ENCODE results near the gene EXD2. TPM values are rescaled to one million over a fixed set of nuclear protein-coding genes. Genes with fewer than 3 reads are reported as not detected.
"Not testable (repeated sequence)": the region's sequence is repeated elsewhere in the genome, so short reads cannot be mapped to it uniquely, and the experiment has no call there.

The EXD2 gene, protein sequence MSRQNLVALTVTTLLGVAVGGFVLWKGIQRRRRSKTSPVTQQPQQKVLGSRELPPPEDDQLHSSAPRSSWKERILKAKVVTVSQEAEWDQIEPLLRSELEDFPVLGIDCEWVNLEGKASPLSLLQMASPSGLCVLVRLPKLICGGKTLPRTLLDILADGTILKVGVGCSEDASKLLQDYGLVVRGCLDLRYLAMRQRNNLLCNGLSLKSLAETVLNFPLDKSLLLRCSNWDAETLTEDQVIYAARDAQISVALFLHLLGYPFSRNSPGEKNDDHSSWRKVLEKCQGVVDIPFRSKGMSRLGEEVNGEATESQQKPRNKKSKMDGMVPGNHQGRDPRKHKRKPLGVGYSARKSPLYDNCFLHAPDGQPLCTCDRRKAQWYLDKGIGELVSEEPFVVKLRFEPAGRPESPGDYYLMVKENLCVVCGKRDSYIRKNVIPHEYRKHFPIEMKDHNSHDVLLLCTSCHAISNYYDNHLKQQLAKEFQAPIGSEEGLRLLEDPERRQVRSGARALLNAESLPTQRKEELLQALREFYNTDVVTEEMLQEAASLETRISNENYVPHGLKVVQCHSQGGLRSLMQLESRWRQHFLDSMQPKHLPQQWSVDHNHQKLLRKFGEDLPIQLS
- total RNA-seq, result 15.7 TPM

DNA sequence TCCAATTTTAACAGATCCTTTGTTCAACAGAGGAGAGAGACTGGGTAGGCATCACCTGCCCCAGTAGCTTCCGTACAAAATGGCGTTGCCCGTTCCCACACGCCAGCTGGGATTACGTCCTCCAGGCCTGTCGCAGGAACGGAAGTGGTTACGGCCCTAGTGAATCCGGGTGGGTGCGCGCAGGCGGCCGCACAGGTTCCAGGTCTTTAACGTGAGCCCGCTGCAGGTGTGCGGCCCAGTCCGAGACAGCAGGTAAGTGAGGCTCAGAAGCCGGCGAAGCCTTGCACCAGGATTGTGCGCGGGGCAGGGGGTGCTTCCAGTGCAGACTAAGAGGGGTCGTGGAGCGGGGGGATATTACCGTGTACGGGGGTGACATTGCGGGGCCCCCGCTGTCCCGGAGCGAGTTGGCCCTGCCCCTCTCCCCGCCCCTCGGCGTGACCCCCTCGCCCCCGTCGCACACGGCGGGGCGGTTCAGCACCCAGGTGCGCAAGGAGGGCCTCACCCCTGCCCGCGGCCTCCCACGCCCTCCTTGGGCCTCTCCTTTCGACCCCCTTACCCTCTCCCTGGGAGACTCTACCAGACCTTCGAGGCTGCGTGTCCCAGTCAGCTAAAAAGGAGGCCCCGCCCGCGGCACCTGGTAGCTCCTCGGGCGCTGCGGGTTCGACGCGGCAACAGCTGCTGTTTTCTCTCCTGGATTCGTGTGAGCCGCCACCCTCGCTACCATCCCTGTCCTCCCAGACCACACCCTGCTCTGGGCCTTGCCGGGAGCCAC, at the start of gene EXD2:
Gene EXD2 (plus strand): TSS at position 159 of the 772 bp plus-strand sequence. CDS start 17,973 bp downstream, outside the sequence.
- DNase-seq, result peak; percentile 76

DNA sequence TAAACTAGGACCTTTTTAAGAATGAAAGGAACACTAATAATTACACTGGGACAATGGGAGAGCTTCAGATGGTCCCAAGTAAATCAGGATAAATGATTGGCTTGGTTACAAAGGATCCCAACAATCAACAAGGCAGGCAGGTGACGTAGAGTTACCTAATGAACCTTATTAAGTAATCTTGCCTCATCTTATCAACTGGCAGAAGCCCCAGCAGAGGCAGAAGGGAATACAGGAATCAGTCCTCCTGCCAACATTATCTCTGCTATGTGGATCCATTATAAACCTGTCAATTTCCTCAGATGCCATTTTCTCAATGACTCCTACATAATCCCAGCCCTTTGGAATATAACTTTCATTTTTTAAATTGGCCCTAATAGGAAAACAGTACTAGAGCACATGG, 49.7 kb upstream of the EXD2 start:
- DNase-seq, result no peak

DNA sequence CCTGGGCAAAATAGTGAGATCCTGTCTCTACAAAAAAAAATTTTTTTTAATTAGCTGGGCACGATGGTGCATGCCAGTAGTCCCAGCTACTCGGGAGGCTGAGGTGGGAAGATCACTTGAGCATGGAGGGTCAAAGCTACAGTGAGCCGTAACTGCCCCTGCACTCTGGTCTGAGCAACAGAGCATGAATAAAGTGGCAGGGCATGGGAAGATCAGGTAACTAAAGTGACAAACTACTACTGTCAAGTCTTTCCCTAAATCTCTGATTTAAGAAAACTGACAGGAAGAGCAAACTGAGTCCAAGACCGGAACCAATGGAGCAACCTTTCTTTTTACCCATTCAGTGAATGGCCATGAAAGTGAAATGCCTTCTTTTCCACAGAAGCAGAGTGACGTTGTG, 49.2 kb upstream of the EXD2 start:
- DNase-seq, result no peak

DNA sequence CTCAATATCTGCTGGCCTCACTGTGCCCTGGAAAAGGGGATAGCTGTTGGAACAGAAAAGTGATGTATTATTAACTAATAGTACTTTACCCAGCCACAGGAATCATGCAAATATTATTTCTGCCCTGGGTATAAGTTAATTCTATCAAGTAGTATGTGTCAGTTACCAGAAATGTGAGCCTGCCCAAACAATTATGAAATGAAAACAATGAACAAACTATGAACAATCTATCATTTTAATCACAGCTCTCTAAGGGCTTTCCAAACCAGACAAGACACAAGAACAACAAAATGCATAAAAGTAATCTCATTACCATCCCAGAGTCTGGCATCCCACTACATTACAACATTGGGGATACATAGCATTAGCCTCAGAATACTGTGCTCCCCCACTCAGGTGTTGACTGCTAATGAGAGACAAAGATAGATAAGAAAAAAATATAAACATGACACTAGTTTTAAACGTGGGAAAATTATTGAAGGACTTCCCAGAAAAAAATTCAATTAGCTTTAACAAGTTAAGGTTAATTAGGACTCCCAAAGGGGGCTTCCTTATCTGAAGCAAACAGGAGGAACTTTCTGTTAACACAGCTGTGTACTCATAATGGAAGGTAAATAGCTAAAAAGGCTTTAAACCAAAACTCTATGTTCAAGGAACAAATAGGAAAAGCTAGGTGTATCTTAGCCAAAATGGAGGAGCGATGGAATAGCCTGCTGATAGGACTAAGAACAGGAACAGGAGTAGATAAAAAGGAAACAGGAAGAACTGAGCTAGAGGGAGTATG, 41.6 kb upstream of the EXD2 start:
- DNase-seq, result no peak

DNA sequence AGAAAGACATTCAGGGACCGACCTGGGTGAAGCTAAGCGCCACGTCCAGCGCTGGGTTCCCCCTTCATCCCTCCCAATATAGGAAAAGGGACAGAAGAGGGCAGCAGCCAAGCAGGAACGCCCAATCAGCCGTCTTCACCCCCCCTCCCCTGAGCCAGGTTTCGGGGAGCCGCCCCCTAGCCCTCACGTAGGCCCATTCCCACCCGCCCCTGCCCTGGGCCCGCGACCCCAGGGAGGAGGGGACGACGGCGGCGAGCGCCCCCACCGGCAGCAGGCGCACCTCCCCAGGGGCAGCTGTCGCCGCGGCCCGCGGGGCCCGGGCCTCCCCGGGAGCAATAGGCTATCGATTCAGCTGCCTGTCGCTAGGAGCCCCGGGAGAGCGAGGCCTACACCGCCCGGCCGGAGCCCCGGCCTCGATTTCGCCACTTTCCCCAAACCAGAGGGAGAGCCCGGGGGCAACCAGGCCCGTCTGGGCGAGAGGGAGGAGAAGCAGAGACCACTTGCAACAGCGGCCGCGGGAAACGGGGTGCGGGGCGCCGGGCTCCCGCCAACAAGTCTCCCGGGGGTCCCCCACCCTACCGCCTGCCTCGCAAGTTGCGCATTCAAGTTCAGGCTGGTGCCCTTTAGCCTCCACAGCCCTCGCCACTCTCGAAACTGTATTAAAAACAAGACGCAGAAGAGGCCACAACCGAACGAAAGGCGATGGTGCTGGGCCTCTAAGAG, 39.7 kb upstream of the EXD2 start:
- DNase-seq, result peak; percentile 44

DNA sequence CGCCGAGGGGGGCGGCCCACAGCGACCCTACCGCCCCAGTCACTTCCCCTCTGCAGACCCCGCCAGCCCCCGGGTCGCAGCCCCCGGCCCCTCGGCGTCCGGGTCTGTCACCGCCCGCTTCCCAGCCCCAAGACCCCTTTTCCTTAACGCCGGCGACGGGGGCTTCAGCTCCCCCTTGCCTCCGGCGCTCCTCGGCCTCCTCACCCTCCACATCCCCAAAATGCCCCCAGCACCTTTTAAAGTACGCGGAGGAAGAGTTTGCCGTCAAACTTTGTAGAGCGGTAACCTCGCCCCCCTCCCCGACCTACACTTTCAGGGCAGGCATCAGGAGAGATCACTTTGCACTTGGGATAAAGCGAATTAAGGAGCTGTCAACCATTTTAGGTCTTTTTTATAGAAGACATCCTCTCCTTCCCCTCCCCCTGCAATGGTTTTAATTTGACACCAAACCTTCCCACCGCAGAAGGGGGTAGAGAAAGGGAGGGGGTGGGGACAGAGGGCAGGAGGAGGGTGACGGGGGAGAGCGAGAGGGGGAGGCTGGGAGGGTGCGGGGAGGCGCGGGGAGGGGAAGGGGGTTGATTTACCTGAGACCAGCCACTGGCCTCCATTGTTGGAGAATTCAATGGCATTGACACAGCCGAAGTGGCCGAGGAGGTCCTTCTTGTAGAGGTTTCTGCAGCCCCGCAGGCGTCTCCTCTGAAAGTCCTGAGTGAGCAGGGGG, 39.0 kb upstream of the EXD2 start:
- peak; percentile 9 for DNase-seq

DNA sequence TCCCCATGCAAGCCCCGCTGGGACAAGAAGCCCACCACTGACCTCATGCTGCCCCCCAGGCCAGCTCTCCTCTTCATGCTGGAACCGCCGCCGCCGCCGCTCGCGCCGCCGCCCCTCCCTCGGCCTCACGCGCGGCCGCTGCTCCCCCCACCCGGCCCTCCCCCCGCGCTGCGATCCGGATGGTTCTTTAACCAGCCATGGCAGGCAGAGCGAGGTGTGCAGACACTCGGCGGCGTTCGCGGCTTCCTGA, 38.5 kb upstream of the EXD2 start, which contains the start of gene DCAF5:
Gene DCAF5 (minus strand): TSS at position 218 of the 250 bp plus-strand sequence. CDS start 141 bp downstream, at position 77.
- no peak for DNase-seq

DNA sequence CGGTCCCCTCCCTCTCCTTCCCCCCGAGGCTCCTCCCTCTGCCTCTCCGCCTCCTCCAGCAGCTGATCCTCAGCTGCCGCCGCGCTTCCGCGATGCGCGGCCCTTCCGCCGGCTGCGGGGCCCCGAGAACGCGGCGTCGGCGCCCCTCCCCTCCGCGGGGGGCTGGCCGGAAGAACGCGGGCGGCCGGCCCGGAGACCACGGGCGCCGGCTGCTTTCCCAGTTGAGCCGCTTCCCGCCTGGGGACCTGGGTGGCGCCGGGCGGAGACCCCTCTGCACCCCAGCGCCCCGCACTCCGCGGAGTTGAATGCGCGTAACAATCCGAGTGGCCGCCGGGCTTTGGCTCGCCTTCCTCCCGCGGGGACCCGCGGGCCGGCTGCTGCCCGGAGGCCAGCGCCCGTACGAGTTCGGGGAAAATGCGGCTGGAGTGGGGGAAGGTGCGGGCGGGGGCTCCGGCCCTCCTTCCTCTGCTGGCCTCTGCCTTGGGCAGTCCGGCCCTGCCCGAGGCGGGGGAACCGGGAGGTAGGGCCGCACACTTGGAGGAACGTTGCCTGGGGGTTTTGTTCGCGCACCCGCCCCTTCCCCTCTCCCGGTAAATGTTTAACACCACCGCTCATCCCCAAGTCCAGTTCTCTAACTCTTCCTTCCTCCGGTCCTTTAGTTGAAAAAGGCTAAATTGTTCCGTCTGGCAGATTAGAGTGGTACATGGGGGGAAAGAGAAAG, 38.0 kb upstream of the EXD2 start:
- peak; percentile 82 for DNase-seq

DNA sequence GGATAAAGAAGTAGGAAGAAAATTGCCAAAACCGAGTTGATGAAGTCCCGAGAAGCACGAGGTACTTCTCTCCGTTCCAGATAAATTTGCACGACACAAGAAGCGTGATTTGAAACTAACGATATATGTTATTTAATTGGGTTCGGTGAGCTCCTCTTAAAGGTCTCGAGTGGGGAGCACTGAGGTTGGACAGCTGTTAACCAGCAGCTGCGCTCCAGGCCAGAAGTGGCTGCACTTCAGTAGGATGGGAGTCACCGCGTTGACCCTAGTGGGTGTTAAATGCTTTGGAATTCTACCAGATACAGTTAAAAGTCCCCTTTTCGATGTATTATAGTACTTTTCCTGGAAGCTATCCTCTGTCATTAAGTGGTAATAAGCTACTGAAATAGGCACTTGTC, 37.4 kb upstream of the EXD2 start:
- DNase-seq, result peak; percentile 40

DNA sequence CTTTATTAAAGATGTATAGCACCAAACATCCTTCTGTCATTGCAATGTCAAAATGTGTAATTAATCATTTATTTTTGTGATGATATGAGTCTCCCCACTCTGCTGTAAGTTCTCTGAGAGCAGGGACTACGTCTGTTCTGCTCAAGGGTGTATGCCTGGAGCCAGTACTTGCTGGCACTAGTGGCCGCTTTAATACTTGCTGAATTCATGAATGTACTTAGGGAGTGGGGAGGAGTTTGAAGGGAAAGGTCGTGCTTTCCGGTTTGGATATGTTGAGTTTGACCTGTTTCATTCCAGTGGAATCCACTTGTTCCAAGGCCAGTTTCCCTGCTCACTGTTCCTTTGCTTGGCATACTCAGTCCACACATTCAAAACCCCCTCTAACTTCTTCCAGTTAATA, 36.5 kb upstream of the EXD2 start:
- DNase-seq, result no peak

DNA sequence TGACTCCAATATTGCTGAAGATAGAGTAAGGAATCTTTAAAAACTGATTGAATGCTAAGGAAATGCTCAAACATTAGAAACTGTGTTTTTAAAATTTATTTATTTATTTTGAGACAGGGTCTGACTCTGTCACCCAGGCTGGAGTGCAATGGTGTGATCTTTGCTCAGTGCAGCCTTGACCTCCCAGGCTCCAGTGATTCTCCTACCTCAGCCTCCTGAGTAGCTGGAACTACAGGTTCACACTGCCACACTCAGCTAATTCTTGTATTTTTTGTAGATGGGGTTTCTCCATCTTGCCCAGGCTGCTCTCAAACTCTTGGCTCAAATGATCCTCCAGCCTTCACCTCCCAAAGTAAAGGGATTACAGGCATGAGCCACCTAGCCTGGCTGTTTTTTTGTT, 35.1 kb upstream of the EXD2 start:
- DNase-seq, result no peak

DNA sequence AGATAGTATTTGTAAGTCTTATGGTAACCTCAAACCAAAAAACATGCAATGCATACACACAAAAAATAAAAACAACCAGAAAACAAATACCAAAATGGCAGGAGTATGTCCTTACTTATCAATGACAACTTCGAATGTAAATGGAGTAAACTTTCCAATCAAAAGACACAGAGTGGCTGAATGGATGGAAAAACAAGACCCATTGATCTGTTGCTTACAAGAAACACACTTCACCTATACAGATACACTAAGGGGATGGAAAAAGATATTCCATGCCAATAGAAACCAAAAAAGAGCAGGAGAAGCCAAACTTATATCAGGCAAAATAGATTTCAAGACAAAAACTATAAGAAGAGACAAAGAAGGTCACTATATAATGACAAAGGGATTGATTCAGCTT, 29.7 kb upstream of the EXD2 start:
- no peak for DNase-seq

DNA sequence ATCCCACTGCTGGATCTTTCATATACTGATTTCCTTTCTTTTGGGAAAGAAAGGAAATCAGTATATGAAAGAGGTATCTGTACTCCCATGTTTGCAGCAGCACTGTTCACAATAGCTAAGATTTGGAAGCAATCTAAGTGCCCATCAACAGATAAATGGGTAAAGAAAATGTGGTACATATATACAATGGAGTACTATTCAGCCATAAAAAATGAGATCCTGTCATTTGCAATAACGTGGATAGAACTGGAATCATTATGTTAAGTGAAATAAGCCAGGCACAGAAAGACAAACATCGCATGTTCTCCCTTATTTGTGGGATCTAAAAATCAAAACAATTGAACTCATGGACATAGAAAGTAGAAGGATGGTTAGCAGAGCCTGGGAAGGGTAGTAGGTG, 25.5 kb upstream of the EXD2 start:
- DNase-seq, result not testable (repeated sequence)

DNA sequence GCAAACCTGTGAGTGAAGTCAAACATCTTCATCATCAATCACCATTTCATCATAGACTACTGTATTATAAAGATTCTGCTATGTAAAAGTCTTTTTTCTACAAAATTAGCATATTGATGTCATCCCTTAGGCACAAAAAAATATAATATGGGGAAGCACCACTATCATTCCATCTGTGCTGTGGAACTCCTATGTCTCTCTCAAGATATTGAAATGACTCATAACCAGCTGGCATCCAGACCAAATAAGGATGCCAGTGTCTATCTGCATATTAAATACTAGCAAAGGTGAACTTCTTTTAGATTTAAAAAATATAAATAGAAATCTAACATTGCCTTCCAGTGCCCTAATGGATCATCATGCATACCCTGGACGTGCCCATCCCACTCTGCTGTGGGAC, 20.5 kb upstream of the EXD2 start:
- DNase-seq, result no peak

DNA sequence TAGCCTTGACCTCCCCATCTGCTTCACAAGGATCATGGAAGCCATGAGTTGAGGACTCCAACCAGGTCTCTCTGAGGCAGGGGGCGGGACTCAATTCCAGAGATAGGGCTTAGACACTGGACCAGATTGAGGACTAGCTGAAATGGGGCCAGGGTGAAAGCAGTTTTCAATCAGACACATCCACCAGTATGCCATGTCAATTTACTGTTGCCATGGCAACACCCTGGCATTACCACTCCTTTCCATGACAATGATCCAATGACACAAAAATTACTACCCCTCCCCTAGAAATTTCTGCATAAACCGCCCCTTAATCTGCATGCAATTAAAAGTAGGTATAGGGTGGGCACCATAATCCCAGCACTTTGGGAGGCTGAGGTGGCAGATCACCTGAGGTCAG, 19.7 kb upstream of the EXD2 start:
- no peak for DNase-seq

DNA sequence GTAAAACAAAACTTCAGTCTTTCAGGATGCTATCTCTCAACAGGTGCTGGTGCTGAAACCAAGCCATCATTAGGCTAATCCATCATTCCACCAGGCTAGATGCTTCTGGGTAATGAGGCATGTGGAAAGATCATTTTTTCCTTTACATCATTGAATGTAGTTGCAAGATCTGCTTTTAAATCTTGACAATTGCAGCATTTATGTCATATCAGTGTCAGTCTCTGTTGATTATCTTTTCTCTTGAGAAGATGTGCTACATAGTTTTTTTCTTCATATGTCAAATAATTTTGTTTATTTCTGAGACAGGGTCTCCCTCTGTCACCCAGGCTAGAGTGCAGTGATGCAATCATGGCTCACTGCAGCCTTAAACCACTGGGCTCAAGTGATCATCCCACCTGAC, 16.2 kb upstream of the EXD2 start:
- no peak for DNase-seq

DNA sequence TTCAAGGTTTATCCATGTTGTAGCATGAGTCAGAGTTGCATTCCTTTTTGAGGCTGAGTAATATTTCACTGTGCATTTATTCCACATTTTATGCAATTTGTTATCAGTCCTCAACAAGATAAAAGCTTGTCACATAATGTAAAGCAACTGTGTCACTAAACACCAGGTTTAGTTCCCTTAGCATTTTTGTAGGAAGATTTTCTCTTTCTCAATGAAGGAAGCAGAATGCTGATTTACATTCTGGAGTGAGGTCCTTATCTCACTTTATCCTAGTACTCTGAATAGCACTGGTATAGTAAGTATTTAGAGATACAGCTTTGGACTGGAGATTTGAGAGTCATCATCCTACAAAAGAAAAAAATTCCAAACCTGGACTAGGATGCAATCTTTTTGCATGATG, 9.8 kb upstream of the EXD2 start:
- no peak for DNase-seq

DNA sequence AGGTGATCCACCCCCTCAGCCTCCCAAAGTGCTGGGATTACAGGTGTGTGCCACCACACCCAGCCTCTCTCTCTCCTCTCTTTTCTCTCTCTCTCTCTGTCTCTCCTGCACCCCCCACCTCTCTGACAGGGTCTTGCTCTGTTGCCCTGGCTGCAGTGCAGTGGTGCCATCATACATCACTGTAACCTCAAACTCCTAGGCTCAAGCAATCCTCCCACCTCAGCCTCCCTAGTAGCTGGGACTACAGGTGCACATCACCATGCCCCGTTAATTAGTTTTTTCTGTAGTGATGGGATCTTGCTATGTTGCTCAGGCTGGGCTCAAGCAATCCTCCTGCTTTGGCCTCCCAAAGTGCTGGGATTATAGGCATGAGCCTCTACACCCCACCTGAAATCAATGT, 8.7 kb upstream of the EXD2 start:
- not testable (repeated sequence) for DNase-seq

DNA sequence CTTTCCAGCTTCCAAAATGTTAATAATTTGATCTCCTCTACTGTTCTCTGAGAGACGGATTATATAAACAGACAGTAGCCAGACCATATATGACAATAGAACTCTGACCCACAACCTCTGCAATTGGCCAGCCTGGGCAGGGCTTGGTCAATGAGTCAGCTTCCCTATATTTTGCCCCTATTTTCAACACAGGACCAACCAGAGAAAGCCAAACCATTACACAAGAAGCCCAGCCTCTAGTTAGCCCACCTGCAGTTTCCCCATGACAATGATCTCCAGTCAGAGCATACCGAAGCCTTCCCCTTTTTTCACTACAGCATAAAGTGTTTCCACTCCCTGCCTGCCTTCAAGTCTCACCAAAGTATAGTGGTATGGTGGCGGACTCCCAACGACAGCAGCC, 7.6 kb upstream of the EXD2 start:
- DNase-seq, result no peak

DNA sequence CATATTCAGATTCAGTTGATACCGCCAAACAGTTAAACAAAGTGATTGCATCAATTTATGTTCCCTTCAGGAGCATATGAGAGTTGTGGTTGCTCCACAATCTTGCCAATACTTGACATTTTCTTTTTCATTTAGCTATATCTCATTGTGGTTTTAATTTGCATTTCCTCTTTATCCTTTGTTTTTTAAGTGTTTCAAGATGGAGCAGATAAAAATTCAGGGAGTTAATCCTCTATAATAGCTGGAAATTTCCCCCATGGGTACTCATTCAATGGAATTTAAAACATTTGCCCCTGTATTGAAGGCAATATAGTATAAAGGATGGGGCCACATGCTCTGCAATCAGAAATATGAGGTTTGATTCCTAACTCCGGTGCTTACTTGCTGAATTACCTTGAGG, 1.1 kb upstream of the EXD2 start:
- no peak for DNase-seq

DNA sequence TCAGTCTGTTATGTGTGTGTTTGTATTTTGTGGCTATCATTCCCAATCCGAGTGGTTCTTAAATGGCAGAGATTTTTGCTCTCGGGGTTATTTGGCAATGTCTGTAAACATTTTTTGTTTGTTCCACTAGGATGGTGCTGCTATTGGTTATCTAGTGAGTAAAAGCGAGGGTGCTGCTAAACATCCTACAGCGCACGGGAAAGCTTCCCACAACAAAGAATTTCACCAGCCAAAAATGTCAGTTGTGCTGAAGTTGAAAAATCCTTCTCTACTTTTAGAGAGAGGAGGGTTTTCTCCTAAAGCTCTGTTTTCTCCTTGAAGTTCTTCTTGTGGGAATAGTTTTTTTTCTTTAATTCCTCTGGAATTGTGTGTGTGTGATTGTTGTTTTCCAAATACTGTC, 2.4 kb downstream of the EXD2 start:
- no peak for DNase-seq

Measured in skin of body (tissue), 2 donors.